DOHH2 (cell line): ENCODE results near the gene CLTA.

ENCODE experiments used
- EZH2phosphoT487 ChIP-seq: fragments of 200-600 bp; sonication (generic); IDR thresholded peaks from 2 replicates; pipeline ENCODE4 v1.6.1; 2017; ENCODE audit warnings: borderline replicate concordance, mild to moderate bottlenecking, antibody characterized with exemption, low read length, moderate library complexity, mixed read lengths
- TF ChIP-seq, protein P1 (sequence below): fragments of 200-600 bp; sonication (generic); IDR thresholded peaks from one replicate; pipeline ENCODE4 v1.5.1; 2014; ENCODE audit warnings: antibody characterized with exemption, mild to moderate bottlenecking, low read depth, low read length; ENCODE audit not compliant: poor library complexity, severe bottlenecking

DNA sequence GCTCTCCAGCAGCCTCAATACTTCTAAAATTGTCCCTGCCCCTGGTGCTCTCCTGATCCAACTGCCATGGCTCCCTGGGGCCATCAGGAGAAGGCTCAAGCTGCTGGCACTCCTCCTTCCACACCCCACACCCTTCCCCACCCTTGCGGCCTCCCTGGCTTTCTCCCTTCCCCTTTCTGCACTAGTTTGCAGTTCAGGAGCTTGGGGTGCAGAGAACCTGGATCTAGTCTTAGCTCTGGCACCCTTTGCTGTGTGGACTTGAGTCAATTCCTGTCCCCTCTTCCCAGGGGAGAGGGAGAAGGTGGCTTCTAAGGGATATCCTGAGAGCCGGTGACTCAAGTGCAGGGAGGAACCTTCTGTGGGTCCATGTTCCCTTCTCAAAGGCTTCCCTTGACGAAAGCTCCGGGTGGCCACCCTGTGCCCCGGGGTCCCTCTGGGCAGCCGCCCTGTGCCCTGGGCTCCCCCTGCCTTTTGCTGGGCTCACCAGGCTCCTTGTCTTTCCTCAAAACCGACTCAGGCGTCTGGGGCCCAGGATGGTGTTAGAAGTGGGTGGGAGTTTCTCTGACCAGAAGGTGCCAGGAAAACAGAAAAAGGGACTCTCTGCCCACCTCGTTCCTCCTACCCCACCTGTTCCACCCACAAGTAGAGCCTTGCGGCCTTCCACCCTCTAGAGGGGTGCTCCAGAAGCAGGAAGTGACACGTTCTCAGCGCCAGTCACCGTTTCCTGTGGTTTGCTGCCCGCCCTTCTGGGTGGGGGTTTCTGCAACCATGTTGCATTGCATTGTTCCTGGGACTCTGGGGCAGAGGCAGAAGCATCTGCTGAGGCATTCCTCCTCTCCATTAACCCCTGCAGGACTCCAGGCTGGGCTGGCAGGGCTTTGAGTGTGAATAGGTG, 39.2 kb upstream of the CLTA start:
- TF ChIP-seq, protein P1, sequence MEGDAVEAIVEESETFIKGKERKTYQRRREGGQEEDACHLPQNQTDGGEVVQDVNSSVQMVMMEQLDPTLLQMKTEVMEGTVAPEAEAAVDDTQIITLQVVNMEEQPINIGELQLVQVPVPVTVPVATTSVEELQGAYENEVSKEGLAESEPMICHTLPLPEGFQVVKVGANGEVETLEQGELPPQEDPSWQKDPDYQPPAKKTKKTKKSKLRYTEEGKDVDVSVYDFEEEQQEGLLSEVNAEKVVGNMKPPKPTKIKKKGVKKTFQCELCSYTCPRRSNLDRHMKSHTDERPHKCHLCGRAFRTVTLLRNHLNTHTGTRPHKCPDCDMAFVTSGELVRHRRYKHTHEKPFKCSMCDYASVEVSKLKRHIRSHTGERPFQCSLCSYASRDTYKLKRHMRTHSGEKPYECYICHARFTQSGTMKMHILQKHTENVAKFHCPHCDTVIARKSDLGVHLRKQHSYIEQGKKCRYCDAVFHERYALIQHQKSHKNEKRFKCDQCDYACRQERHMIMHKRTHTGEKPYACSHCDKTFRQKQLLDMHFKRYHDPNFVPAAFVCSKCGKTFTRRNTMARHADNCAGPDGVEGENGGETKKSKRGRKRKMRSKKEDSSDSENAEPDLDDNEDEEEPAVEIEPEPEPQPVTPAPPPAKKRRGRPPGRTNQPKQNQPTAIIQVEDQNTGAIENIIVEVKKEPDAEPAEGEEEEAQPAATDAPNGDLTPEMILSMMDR, result no peak
- TF ChIP-seq EZH2phosphoT487, result no peak
